Measurements from ENCODE around the gene HOXD10.
A peak's percentile ranks its signal among the peaks of the same experiment; 100 is the strongest.

Gene HOXD10

DNA sequence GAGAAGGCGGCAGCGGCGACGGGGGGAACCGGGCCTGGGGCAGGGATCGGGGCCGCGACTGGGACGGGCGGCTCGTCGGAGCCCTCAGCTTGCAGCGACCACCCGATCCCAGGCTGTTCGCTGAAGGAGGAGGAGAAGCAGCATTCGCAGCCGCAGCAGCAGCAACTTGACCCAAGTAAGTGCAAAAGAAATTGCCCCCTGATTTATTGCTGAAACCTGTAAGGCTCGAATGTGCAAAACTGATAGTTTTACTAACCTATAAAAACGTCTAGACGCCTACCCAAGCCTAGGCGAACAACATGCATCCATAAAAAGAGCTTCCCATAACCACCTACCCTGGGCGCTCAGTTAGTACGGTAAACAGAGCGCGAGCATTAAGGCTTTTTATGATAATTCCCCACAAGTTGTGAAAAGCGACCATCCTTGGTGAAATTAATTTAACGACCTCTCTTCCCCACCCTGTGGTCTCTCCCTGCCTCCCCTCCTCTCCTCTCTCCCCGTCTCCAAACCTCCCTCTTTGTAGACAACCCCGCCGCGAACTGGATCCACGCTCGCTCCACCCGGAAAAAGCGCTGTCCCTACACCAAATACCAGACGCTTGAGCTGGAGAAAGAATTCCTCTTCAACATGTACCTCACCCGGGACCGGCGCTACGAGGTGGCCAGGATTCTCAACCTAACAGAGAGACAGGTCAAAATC is 7.0 kb downstream of the HOXD10 start:
- DNase-seq = no peak

DNA sequence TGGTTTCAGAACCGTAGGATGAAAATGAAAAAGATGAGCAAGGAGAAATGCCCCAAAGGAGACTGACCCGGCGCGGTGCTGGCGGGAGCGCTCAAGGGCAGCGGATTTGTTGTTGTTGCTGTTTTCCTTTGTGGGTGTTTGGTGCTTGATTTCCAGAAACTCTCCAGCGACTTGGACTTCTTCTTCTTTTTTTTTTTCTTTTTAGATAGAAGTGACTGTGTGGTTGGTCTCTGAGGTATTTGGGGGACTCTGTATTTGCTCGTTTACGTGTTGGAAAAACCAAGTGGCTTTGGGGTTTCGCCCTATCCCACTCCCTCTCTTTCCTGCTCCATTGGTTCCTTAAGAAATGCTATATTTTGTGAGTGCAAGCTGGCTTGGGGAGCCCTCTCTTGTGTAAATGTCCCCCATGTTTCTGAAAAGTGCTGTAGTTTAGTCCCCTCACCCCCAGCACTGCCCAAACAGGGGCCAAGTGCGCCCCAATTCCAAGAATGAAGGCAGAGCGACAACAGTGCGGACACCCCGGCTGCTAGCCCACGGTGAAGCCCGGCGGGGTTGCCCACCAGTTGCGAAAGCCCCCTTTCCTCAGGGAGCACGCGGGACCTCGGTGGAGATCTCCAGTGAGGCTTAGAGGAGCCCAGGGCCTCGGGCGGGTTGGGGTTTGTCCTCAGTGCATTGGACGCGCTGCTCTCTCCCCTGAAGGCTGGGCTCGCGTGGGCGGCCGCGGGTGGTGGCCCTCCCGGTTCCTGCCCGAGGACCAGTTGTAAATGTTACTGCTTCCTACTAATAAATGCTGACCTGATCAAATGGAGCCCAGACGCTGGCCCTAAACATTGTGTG is 7.8 kb downstream of the HOXD10 start:
- no peak for DNase-seq

DNA sequence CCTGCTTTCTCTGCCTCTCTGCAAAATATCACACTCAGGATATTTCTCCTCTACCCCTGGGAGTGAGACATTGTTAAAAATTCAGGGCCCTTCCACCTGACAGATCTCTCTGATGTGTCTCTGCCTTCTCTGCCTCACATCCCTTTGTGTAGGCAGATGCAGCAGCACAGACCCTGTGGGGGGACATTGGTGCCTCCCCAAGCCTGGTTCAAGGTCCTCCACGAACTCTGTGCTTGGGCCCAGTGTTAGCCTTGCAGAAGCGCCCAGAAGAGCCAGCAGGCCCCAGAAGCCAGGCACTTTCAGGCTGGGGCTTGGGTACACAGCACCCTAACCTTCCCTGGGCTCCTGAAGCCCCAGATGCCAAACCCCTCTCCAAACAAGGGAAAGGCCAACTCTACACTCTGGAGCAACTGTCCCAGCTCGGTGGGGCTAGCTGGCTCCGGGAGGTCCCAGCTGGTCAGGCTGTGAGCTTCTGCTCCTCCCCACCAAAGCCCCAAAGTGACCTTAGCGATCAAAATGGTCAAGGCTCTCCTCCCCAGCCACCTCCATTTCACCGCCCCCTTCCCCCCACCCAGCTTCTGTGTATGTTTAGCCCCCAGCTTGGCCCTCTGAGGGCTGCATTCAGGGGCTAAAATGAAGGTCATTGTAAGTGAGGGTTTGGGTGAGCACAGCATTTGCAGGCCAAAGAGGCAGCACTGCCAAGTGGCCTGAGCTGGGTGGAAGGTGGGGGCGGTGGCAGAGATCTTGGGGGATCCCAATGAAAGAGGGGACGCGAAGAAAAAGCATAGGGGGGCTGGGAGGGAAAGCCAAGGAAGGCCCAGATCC is 8.6 kb downstream of the HOXD10 start:
- DNase-seq = no peak

DNA sequence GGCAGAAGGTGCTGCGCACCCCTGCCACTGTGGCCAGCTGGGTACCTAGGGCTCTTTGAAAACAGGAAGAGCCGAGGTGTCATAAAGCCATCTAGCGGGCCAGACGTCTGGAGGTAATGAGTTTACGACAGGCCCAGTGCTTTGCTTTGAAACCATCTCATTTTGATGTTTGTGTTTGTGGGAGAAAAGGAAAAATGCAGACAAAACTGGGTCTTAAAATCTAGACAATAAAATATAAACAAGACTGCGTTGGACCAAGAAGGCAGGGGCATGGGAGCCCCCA is 9.1 kb downstream of the HOXD10 start:
- DNase-seq = no peak

DNA sequence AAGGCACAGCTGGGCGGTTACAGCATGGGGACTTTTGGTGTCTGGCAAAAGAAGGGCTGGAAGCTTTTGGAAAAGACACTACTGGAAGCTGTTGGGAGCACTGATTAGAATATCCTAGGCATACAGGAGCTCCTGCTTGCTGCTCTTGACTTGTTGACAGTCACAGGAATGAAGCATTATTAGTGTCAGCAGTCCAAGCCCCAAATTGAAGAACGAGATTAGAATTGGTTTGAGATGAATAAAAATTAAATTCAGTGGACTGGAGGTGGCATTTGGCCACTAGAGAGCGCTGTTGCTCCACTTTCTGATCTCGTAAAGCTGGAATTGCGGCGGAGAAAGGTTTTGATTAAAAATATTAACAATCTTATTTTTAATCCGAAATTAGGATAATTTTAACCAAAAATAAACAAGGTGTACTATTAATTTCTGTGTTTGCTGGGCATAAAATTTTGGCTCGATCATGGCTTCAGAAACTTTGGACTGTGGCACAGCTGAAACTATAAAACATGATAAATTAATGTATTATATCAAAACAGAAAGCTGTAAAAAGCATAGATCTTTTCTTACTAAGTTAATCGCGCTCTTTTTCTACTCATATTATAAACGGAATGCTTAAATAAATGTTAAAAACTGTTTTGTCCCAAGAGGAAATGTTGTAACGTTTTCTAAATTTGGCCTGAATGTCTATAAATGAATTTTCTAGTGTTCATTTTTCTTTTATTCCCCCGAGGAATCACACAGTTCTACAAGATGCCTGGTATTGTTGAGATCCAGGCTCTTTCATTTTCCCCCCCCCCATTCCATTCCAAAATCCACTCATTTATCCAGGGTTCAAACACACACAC is 10.6 kb downstream of the HOXD10 start:
- peak; percentile 74 for DNase-seq

DNA sequence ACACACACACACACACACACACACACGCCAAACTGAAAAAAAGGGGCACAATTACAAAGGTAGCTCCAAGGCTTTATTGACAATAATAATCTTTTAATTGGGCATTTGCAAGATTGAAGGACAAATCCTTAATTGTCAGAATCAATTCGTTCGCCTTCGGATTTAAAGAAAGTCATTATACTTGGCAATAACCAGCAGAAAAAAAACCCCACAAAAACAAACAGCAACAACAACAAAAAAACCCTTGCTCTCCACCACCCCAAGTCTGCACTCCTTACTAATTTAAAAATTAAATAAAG is 11.1 kb downstream of the HOXD10 start:
- DNase-seq = no peak

DNA sequence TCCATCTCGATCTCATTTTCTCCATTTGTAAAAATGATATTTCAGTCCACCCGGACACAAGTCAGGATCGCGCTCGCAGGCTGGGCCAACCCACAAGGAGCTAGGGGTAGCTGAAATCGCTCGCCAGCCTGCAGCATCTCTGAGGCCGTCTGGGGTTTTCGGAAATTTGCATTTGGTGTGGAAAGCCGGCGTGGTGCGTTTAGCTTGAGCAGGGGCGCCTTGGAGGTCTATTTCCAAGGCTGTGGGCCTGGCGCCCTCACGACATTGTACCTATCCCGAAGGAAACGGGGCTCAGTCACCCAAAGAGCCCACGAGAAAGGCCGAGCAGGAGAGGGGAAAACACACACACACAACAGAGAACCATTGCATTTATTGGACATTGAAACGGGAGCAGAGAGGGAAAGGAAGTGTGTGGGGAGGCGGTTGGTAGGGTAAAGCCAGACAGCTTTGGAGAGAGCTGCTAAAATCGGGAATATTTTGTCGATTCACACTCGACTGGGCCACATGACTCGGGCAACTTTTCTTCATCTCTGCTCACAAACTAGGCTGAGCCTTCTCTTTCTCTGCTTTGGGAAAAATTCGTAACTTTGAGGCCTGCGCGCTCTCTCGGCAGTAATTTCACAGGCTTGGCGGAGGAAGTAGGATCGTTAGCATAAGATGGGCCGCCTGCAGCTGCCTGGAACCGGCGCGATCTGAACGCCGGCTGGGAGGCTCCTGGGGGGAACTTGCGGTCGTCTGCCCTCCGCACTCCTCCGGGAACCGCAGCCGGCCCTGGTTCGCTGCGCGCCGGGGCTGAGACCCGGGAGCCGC is 11.8 kb downstream of the HOXD10 start:
- DNase-seq = no peak

DNA sequence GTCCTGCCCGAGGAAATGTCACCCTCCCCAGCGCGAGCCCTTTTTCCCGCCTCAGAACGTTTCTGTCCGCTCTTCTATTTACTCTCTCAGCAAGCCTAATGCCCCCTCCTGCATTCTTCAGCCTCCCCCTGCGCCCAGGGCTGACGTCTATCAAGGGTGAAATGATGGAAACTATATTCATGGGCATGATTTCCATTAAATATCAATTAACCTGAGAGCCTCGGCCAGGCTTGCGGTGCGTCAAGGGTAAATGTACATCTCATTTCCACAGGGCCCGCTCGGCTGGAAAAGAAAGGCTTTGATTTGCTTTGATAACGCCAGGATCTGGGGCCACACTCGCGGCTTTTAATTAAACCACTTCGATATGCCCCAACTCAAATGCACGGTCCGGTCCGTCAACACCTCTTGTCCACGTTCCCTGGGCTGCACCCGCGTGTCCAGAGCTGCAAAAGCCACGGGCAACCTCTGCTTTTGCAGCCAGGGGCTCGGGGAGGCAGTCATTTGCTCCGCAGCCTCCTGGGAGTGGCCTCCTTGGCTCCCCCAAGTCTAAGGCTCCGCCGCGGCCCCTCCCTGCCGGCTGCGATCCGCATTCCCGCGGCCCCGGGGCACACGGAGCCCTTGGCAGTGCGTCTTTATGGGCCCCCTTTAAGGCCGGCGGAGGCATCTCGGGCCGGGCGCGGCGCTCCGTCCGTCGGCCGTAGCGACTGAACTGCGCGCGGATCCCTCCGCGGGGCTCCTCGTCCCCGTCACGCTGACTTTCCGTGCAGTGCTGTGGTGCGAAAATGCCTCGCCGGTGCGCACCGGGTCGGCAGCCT is 12.6 kb downstream of the HOXD10 start, which contains the start of gene HOXD8:
Gene HOXD8 (plus strand): TSS at position 724 of the 815 bp plus-strand sequence. CDS start 662 bp downstream, outside the sequence.
- no peak for DNase-seq

DNA sequence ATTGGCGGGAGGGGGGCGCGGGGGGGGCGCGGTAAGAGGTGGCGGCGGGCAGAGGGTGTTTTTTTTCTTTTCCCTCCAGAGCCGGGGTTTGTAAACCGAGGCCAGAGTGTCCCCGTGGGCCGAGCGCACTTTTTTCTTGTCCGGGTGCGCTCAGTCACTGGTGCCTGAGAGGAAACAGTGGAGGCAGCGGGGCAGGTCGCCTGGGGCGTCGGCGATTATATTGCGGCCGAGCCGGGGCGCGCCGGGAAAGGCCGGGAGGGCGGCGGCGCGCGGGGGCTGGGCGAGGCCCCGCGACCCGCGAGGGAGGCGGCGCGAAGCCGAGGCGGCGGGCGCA is 13.2 kb downstream of the HOXD10 start:
- no peak for DNase-seq

DNA sequence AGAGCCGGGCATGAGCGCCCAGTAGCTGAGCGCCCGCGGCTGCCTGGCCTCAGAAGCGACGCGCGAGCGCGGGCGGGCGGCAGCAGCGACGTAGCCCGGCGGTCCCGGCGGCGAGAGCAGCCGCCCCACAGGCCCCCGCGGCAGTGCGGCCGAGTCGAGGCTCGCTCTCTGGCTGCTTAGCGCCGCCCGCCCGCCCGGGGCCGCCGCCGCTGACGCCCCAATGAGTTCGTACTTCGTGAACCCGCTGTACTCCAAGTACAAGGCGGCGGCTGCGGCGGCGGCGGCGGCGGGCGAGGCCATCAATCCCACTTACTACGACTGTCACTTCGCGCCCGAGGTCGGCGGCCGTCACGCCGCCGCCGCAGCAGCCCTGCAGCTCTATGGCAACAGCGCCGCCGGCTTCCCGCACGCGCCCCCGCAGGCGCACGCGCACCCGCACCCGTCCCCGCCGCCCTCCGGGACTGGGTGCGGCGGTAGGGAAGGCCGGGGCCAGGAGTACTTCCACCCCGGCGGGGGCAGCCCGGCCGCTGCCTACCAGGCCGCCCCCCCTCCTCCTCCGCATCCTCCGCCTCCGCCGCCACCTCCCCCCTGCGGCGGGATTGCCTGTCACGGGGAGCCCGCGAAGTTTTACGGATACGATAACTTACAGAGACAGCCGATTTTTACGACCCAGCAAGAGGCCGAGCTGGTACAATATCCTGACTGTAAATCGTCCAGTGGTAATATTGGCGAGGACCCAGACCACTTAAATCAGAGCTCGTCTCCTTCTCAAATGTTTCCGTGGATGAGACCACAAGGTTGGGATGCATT is 13.8 kb downstream of the HOXD10 start:
- no peak for DNase-seq

DNA sequence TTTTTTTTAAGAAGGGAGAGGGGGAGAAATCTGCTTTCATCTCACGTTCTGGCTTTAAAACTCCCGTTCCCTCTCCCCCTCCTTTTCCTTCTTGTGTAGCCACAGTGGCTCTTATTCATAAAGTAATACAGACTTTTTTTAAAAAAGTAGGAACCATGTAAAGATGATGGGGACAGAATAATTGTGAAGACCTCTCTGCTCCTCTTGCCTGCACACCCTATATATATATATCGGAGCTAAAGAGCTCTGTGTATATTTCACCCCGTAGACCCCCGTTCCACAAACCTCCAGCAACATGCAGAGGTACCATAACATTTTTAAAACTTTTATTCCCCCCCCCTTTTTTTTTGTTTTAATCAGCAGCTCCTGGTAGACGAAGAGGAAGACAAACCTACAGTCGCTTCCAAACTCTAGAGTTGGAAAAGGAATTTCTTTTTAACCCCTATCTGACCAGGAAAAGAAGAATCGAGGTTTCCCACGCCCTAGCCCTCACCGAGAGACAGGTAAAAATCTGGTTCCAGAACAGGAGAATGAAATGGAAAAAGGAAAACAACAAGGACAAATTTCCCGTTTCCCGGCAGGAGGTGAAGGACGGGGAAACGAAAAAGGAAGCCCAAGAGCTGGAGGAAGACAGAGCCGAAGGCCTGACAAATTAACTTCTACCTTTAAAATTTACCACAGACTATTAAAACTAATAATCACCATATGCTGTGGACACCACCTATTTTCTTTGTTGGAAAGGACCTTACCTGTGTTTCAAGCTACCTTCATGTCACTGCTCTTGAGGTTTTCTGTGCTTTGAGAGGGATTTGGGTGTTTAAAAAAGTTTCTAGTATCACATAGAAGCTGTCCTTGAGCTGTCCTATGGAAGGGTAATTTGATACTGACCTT is 14.6 kb downstream of the HOXD10 start:
- DNase-seq = no peak

DNA sequence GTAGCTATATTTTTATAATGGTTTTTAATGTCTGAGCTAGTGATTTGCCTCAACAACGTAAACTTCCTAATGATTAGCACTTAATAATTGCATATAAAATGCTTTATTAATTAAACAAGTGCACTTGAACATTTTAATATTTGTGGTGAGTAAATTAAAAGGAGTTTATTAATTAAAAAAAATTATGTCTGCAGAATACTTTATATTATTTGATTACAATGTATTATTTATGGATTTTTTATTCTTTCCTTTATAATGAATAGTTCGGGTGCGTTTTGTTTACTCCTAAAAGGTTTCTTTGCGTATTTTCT is 15.2 kb downstream of the HOXD10 start:
- no peak for DNase-seq

DNA sequence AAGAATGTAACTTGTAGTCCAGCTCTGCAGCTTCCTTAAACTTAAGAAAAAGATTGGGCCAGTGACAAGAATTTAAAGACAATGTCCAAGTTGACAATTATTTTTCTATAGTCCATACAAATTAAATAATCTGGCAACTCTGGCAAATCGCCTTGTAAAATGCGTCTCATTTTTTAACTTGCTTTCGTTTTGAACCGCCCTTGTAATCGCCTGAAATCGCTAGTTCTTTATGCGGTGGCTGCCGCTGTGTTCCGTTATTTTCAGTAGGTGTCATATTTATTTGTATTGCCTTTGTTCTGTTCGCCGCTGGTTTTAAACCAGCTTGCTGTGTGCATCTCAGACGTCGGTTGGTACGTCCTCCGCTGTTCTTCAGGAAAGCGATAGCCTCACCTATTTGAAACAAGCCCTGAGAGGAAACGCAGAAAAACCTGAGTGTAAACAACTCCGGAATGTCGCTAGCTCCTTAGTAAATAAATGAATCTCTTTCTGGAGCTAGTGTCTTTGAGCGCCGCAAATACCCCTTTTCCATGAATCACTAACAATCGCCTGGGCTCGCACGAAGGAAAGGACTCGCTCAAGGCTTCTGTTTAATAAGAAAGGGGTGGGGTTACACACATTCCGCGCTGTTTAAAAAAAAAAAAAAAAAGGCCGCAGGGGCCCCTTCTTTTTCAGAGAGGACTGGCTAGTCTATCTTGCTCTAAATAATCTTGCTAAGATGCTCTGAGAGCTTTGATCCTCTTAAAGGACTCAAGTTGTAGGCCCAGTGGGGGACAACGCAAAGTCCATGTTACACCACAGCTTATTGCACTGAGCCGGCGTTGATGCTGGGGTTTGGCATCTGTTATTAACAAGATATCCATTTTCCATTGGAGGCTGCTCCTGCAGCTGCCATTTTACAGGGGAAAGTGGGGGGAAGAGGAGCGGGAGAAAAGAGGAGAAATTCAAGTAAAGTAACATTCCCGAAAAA is 15.9 kb downstream of the HOXD10 start:
- no peak for DNase-seq

DNA sequence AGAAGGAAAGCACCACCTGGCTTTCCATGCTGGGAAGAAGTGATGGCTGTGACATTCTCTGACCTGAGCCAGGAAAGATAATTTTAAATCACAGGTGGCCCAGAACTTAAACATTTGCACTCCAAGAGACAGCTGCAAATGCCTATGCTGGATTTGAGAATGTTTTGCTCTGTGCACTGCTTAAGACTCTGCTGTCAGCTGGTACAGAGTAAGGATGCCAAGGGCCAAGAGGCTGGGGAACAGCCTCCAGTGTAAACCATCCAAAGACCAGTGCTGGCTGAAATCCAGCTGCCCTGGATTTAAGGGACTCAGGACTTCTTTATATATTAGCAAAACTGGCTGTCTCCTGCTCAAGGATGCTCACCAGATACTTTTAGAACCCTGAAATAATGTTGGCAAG is 16.8 kb downstream of the HOXD10 start:
- DNase-seq = no peak

DNA sequence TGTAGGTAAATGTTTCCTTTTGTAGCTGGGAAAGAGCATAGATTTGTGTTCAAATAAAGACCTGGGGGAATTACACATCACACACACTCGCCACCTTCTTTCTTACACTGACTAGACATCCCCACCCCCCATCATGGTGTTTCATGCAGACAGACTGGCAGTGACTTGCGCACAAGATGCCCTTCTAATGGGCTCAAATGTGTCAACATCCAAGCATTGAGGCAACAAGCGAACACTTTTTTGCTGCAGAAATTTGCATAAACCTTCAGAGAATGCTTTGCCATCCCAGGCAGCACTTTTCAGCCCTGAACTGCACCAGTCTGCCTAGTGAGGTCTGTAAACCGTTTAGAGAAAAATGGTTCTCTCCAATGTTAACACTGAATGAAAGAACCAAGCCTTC is 17.5 kb downstream of the HOXD10 start:
- no peak for DNase-seq

DNA sequence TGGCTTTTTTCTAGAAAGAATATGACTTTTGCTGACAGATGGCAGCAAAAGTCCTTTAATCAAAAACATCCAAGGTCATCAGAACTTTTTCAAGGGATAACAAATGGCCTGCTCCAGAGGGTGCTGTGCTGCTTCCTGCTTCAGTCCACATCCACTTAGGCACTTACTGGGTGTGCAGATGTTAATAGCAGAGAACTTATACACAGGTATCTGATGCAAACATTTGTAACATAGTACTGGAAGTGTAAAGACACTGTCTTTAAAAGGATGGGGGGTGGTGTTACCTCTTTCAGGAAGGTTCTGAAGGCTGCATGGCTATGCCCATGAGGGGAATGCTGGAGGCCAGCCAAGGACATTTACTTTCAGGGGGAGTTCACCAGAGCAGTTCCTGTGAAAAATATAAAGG is 18.5 kb downstream of the HOXD10 start:
- no peak for DNase-seq

DNA sequence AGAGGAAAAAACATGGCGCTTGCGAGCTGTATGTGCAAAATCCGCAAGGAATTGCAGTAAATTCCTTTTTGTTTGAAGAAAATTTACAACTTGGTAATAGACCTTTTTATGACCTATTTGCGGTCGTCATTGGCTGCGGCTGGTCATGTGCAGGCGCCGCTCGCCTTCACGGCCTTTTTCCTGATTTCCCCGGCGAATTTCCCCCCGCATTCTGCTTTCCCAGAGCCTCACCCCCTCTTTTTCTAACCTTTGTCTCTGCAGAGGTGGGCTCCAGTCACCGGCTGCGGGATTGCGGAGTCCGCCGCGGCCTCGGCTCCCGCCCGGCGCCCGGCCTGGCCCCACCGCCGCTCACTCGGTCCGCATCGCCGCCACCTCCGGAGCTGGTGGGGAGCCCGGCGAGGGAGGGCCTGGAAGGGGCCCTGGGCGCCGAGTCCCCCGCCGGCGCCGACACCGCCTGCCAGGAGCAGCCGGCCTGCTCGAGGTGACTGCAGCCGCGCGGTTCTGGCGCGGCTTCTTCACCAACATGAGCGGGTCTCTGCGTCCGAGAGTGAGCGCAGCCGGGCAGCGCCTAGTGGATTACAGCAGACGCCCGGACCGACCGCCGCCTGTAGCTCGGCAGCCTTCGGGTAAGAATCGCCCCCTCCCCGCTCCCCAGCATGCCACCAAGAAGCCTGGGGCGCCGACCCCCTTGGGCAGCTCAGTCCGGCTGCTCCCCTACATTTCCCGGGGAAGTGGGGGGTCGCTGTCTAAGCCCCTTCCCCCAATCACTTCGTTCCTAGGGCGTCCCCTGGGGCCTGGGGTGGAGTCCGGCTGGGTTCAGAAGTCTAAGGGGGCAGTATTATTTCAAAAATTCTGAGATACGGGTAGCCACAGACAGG is 20.0 kb downstream of the HOXD10 start:
- DNase-seq = no peak
